Measurements from ENCODE around the gene HCRTR1.

Gene HCRTR1

GRCh38 chr1:31652891-31653499, 35.5 kb downstream of the HCRTR1 start:
- DNase-seq = no peak

GRCh38 chr1:31653717-31654473, 36.4 kb downstream of the HCRTR1 start:
- no peak for DNase-seq

- no peak for DNase-seq
Observed at GRCh38 chr1:31654474-31654776, 36.9 kb downstream of the HCRTR1 start.

GRCh38 chr1:31655104-31655503, 37.6 kb downstream of the HCRTR1 start:
- DNase-seq = no peak

- DNase-seq = no peak
Observed at GRCh38 chr1:31655756-31656155, 38.3 kb downstream of the HCRTR1 start.

GRCh38 chr1:31657020-31657804, 39.7 kb downstream of the HCRTR1 start:
- DNase-seq = no peak

GRCh38 chr1:31657972-31658510, 40.6 kb downstream of the HCRTR1 start:
- DNase-seq = no peak

GRCh38 chr1:31658721-31659120, 41.2 kb downstream of the HCRTR1 start:
- no peak for DNase-seq

- no peak for DNase-seq
Observed at GRCh38 chr1:31659889-31660288, 42.4 kb downstream of the HCRTR1 start.

GRCh38 chr1:31660871-31661455, 43.5 kb downstream of the HCRTR1 start:
- no peak for DNase-seq

- no peak for DNase-seq
Observed at GRCh38 chr1:31661856-31662255, 44.4 kb downstream of the HCRTR1 start.

- DNase-seq = no peak
Observed at GRCh38 chr1:31662463-31662862, 45.0 kb downstream of the HCRTR1 start.

- DNase-seq = peak; percentile 61
Observed at GRCh38 chr1:31663622-31664452, 46.3 kb downstream of the HCRTR1 start.

GRCh38 chr1:31664528-31664927, 47.0 kb downstream of the HCRTR1 start:
- no peak for DNase-seq

GRCh38 chr1:31665234-31665878, 47.9 kb downstream of the HCRTR1 start:
- no peak for DNase-seq

GRCh38 chr1:31666263-31666963, 48.9 kb downstream of the HCRTR1 start:
- no peak for DNase-seq

- no peak for DNase-seq
Observed at GRCh38 chr1:31667065-31667785, 49.7 kb downstream of the HCRTR1 start.

GRCh38 chr1:31668303-31668883, 50.9 kb downstream of the HCRTR1 start:
- DNase-seq = no peak

- no peak for DNase-seq
Observed at GRCh38 chr1:31669433-31669785, 51.9 kb downstream of the HCRTR1 start.

Measured in CD4-positive, alpha-beta T cell treated with Interleukin-17A for 1 hour (primary cell).